Measurements from ENCODE around the gene SGTB.

The SGTB gene

DNA sequence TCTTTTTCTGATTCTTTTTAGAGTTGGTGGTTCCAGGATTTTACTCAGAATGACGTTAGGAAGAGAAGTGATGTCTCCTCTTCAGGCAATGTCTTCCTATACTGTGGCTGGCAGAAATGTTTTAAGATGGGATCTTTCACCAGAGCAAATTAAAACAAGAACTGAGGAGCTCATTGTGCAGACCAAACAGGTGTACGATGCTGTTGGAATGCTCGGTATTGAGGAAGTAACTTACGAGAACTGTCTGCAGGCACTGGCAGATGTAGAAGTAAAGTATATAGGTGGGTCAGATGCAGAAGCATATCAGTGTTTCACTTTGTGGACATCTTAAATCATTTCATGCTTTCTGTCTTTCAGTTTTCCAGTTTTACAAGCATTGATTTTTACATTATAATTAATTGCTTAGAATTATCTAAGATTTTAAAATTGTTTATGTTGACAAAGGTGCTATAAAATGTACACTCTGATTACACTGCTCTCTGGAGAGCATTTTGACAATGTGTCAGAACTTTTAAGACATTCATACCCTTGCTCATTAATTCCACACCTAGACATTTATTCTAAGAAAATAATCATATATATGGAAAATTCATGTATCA, 36.7 kb upstream of the SGTB start:
- Histone ChIP-seq H3K27me3 (replicated peaks) (no peaks in the 10 kb centered on the region), H3K36me3 (replicated peaks) (peaks cover 3% of the 10 kb centered on the region), H3K27ac (no peak overlapping the region), H3K4me3 (ENCODE audit: low read depth, low read length) (no peak overlapping the region)
- TF ChIP-seq CTCF (IDR thresholded peaks at IDR 0.05; ENCODE audit: low read depth, low read length, missing control alignments): no peak
- no peak for DNase-seq
- in situ Hi-C loops (cut with HindIII; ENCODE audit: low pct_ligation_motif_present, low sequenced_read_pairs): no loop called here

- no peak for DNase-seq
- in situ Hi-C loops (cut with HindIII; ENCODE audit: low pct_ligation_motif_present, low sequenced_read_pairs): no loop called here
Observed at GRCh38 chr5:65753189-65753588, 31.3 kb upstream of the SGTB start.

GRCh38 chr5:65750938-65751337, 29.0 kb upstream of the SGTB start:
- TF ChIP-seq CTCF (IDR thresholded peaks at IDR 0.05; ENCODE audit: low read depth, low read length, missing control alignments): no peak
- Histone ChIP-seq H3K36me3 (replicated peaks) (no peaks in the 10 kb centered on the region), H3K27ac (no peak overlapping the region), H3K27me3 (replicated peaks) (no peaks in the 10 kb centered on the region), H3K4me3 (ENCODE audit: low read depth, low read length) (no peak overlapping the region)
- no peak for DNase-seq
- in situ Hi-C loops (cut with HindIII; ENCODE audit: low pct_ligation_motif_present, low sequenced_read_pairs): no loop called here

More at GRCh38 chr5:65753189-65753588, 31.3 kb upstream of the SGTB start:
- no peak for TF ChIP-seq CTCF (IDR thresholded peaks at IDR 0.05; ENCODE audit: low read depth, low read length, missing control alignments)
- Histone ChIP-seq H3K27ac (no peak overlapping the region), H3K36me3 (replicated peaks) (no peaks in the 10 kb centered on the region), H3K27me3 (replicated peaks) (no peaks in the 10 kb centered on the region), H3K4me3 (ENCODE audit: low read depth, low read length) (no peak overlapping the region)

- no peak overlapping the region for H3K27ac ChIP-seq
- TF ChIP-seq CTCF (IDR thresholded peaks at IDR 0.05; ENCODE audit: low read depth, low read length, missing control alignments): no peak
- in situ Hi-C loops (cut with HindIII; ENCODE audit: low pct_ligation_motif_present, low sequenced_read_pairs): no loop called here
- H3K4me3 ChIP-seq (ENCODE audit: low read depth, low read length): no peak overlapping the region
- H3K27me3 ChIP-seq (replicated peaks): no peaks in the 10 kb centered on the region
- H3K36me3 ChIP-seq (replicated peaks): no peaks in the 10 kb centered on the region
- DNase-seq: no peak
Observed at GRCh38 chr5:65749956-65750355, 28.0 kb upstream of the SGTB start.

DNA sequence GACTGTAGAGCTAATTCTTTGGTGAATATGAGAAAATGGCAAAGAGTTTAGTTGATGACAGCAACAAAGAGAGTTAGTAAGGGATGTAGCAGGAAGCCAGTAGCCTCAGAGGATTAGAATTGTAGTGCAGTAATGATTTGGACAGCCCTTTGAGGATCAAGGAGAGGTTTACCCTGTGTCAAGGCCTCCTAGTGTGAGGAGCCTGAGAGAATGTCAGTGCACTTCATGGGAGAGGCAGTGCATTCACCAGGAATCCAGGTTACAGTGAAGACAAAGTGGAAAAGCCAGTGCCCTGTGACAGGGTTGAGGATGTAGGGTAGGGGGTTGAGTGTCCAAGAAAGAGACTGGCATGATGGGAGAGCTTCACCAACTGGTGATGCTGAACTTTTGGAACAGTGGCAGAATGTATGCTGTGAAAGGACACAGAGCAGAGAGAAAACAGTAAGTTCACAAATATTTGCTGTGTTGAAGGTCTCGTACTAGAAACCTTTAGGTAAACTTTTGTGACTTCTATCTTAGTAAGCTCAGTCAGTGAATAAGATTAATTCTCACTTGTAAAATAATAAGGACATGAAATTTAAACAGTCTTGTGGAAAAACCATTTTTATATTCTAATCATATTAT, 27.4 kb upstream of the SGTB start:
- no peak overlapping the region for H3K27ac ChIP-seq
- no peak for TF ChIP-seq CTCF (IDR thresholded peaks at IDR 0.05; ENCODE audit: low read depth, low read length, missing control alignments)
- in situ Hi-C loops (cut with HindIII; ENCODE audit: low pct_ligation_motif_present, low sequenced_read_pairs): no loop called here
- DNase-seq: no peak
- H3K36me3 ChIP-seq (replicated peaks): no peaks in the 10 kb centered on the region
- H3K4me3 ChIP-seq (ENCODE audit: low read depth, low read length): no peak overlapping the region
- H3K27me3 ChIP-seq (replicated peaks): no peaks in the 10 kb centered on the region
